HepG2 (cell line): ENCODE measurements around the gene MTHFD1L. TPM values are rescaled to one million over a fixed set of nuclear protein-coding genes. Genes with fewer than 3 reads are reported as not detected.

Experiments
- CREBL2 ChIP-seq: sonication (generic); formaldehyde crosslinking; IDR thresholded peaks from 2 replicates; pipeline ENCODE4 v1.8.1; 2023; ENCODE audit warnings: missing genetic modification reagents, mild to moderate bottlenecking, borderline replicate concordance
- ELF3 ChIP-seq: IDR thresholded peaks from 2 replicates; pipeline ENCODE4 v1.6.1; 2016; ENCODE audit warnings: missing genetic modification reagents, missing compliant biosample characterization
- GTF3A ChIP-seq: sonication (generic); formaldehyde crosslinking; conservative IDR thresholded peaks from 2 replicates; pipeline ENCODE4 v1.4.0; 2020; ENCODE audit warnings: mild to moderate bottlenecking, missing genetic modification reagents
- HMGA1 ChIP-seq: sonication (generic); formaldehyde crosslinking; conservative IDR thresholded peaks from 2 replicates; pipeline ENCODE4 v1.4.0; 2020; ENCODE audit warnings: missing genetic modification reagents
- HOXA5 ChIP-seq: sonication (generic); formaldehyde crosslinking; IDR thresholded peaks from 2 replicates; pipeline ENCODE4 v1.4.0; 2020; ENCODE audit warnings: missing genetic modification reagents
- POGZ ChIP-seq: sonication (generic); formaldehyde crosslinking; IDR thresholded peaks from 2 replicates; pipeline ENCODE4 v1.4.0; 2020; ENCODE audit warnings: mild to moderate bottlenecking, missing genetic modification reagents
- RARA ChIP-seq: IDR thresholded peaks from 2 replicates; pipeline ENCODE4 v1.6.1; 2016; ENCODE audit warnings: missing genetic modification reagents, missing compliant biosample characterization
- REXO4 ChIP-seq: sonication (generic); formaldehyde crosslinking; IDR thresholded peaks from 2 replicates; pipeline ENCODE4 v1.8.0; 2022; ENCODE audit warnings: missing genetic modification reagents, mild to moderate bottlenecking, borderline replicate concordance
- SP140L ChIP-seq: sonication (generic); formaldehyde crosslinking; IDR thresholded peaks from 2 replicates; pipeline ENCODE4 v1.4.0; 2020; ENCODE audit warnings: missing genetic modification reagents, borderline replicate concordance
- TOE1 ChIP-seq: sonication (generic); formaldehyde crosslinking; IDR thresholded peaks from 2 replicates; pipeline ENCODE4 v1.4.0; 2020; ENCODE audit warnings: mild to moderate bottlenecking, missing genetic modification reagents
- ZFAT ChIP-seq: sonication (generic); formaldehyde crosslinking; conservative IDR thresholded peaks from 2 replicates; pipeline ENCODE4 v1.8.1; 2023; ENCODE audit warnings: missing genetic modification reagents, inconsistent platforms
- ZMYM4 ChIP-seq: sonication (generic); formaldehyde crosslinking; IDR thresholded peaks from 2 replicates; pipeline ENCODE4 v1.8.1; 2023; ENCODE audit warnings: mild to moderate bottlenecking, missing genetic modification reagents
- ZNF230 ChIP-seq: sonication (generic); formaldehyde crosslinking; IDR thresholded peaks from 2 replicates; pipeline ENCODE4 v1.4.0; 2020; ENCODE audit warnings: mild to moderate bottlenecking, missing genetic modification reagents
- ZNF251 ChIP-seq: sonication (generic); formaldehyde crosslinking; IDR thresholded peaks from 2 replicates; pipeline ENCODE4 v1.9.0; 2021; ENCODE audit warnings: mild to moderate bottlenecking, missing genetic modification reagents
- ZNF263 ChIP-seq: sonication (generic); formaldehyde crosslinking; IDR thresholded peaks from 2 replicates; pipeline ENCODE4 v1.4.0; 2020; ENCODE audit warnings: missing genetic modification reagents
- ZNF431 ChIP-seq: sonication (generic); formaldehyde crosslinking; IDR thresholded peaks from 2 replicates; pipeline ENCODE4 v1.9.0; 2022; ENCODE audit warnings: missing genetic modification reagents, low read depth, mild to moderate bottlenecking, borderline replicate concordance
- ZNF451 ChIP-seq: sonication (generic); formaldehyde crosslinking; IDR thresholded peaks from 2 replicates; pipeline ENCODE4 v1.5.0; 2020; ENCODE audit warnings: mild to moderate bottlenecking, missing genetic modification reagents
- ZNF510 ChIP-seq: sonication (generic); formaldehyde crosslinking; IDR thresholded peaks from 2 replicates; pipeline ENCODE4 v1.4.0; 2020; ENCODE audit warnings: low read depth, mild to moderate bottlenecking, missing genetic modification reagents
- ZNF564 ChIP-seq: sonication (generic); formaldehyde crosslinking; IDR thresholded peaks from 2 replicates; pipeline ENCODE4 v1.8.1; 2023; ENCODE audit warnings: mild to moderate bottlenecking, missing genetic modification reagents
- ZNF782 ChIP-seq: sonication (generic); formaldehyde crosslinking; IDR thresholded peaks from 2 replicates; pipeline ENCODE4 v1.4.0; 2020; ENCODE audit warnings: missing genetic modification reagents, mild to moderate bottlenecking, borderline replicate concordance
- polyA plus RNA-seq, 8 experiments: library from polyadenylated mRNA; depleted of rRNA in 3 of 8; stranded (reverse) in 7 of 8; unstranded in 1 of 8; fragments of >200 nt; fragmentation: Illumina TruSeq in 4 of 8; extraction: Trizol in 4 of 8; gene quantifications; 2 replicates each; pipeline versions ENCODE4 v1.2.1 to v1.2.3, GENCODE V29; 2011 to 2016; ENCODE audit warnings: low read depth in 4 of 8, missing spikeins in 1 of 8, mixed read lengths in 1 of 8; ENCODE audit not compliant: insufficient read depth in 1 of 8
- total RNA-seq, 5 experiments: library from RNA; depleted of rRNA; stranded (reverse); fragments of >200 nt; fragmentation: Illumina TruSeq; extraction: Trizol; gene quantifications; 2 replicates each; pipeline ENCODE4 v1.2.3, GENCODE V29; 2016; ENCODE audit warnings: low read depth in 1 of 5
- TF ChIP-seq, protein P1 (sequence below): sonication (generic); formaldehyde crosslinking; conservative IDR thresholded peaks from 2 replicates; pipeline ENCODE4 v1.4.0; 2020; ENCODE audit warnings: missing genetic modification reagents

The MTHFD1L gene
- total and polyA plus RNA-seq, 2 of the 13 experiments (the other 11 are each of a cell fraction or from before 2014, with no cell fraction given) = 24.0 to 39.6 TPM

- TF ChIP-seq, protein P1, sequence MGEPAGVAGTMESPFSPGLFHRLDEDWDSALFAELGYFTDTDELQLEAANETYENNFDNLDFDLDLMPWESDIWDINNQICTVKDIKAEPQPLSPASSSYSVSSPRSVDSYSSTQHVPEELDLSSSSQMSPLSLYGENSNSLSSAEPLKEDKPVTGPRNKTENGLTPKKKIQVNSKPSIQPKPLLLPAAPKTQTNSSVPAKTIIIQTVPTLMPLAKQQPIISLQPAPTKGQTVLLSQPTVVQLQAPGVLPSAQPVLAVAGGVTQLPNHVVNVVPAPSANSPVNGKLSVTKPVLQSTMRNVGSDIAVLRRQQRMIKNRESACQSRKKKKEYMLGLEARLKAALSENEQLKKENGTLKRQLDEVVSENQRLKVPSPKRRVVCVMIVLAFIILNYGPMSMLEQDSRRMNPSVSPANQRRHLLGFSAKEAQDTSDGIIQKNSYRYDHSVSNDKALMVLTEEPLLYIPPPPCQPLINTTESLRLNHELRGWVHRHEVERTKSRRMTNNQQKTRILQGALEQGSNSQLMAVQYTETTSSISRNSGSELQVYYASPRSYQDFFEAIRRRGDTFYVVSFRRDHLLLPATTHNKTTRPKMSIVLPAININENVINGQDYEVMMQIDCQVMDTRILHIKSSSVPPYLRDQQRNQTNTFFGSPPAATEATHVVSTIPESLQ = no peak
- TF ChIP-seq ZNF431 (CRISPR knock-in tag) (no peak; the same call in 1 of the 2 replicates), GTF3A (CRISPR knock-in tag) (no peak), ELF3 (CRISPR knock-in tag) (no peak; the same call in 1 of the 2 replicates), RARA (CRISPR knock-in tag) (peak; percentile 82; the same call in 1 of the 2 replicates), ZNF451 (CRISPR knock-in tag) (no peak), ZNF230 (CRISPR knock-in tag) (no peak), CREBL2 (CRISPR knock-in tag) (no peak), ZNF263 (CRISPR knock-in tag) (no peak), HMGA1 (CRISPR knock-in tag) (no peak), ZMYM4 (CRISPR knock-in tag) (no peak; the same call in 1 of the 2 replicates), POGZ (CRISPR knock-in tag) (peak; percentile 35; the same call in 1 of the 2 replicates), ZNF782 (CRISPR knock-in tag) (no peak), TOE1 (CRISPR knock-in tag) (no peak), HOXA5 (CRISPR knock-in tag) (no peak), REXO4 (CRISPR knock-in tag) (no peak), ZNF510 (CRISPR knock-in tag) (no peak), ZNF251 (CRISPR knock-in tag) (no peak), SP140L (CRISPR knock-in tag) (no peak), ZFAT (CRISPR knock-in tag) (no peak), ZNF564 (CRISPR knock-in tag) (no peak)
- TF ChIP-seq, all 625 proteins: peak for 119
These were observed 194.7 kb downstream of the MTHFD1L start (continued) for GRCh38 chr6:151060096-151060765.
